A673 (cell line): ENCODE measurements around the gene SMKR1. TPM values are rescaled to one million over a fixed set of nuclear protein-coding genes. Genes with fewer than 3 reads are reported as not detected.
A peak's percentile ranks its signal among the peaks of the same experiment; 100 is the strongest.

Experiments used
- BruUV-seq: library from RNA; stranded (reverse); fragments of 400-500 nt; replicated peaks from 2 replicates; lab custom pipeline; 2021; lab: Mats Ljungman, UMichigan
- CTCF ChIA-PET: fragments of 300-600 bp; sonication (Branson Sonifier 250); formaldehyde crosslinking; loops from one replicate; lab custom pipeline; 2022; ENCODE audit warnings: antibody characterized with exemption; lab: Charles Lee
- POLR2A ChIA-PET: fragments of 300-600 bp; sonication (Branson Sonifier 250); formaldehyde crosslinking; loops from one replicate; lab custom pipeline; 2022; ENCODE audit warnings: antibody characterized with exemption; ENCODE audit not compliant: low non-redundant PET; lab: Charles Lee
- DNase-seq: peaks from one replicate; pipeline ENCODE4 v3.0.0-alpha.2; 2015; ENCODE audit warnings: low spot score
- H3K27ac ChIP-seq: fragments of 200-600 bp; sonication (generic); 2 replicates; pipeline ENCODE4 v1.5.1; 2016; ENCODE audit warnings: mixed run types, low read depth, mild to moderate bottlenecking, mixed read lengths, antibody characterized with exemption, low read length; ENCODE audit not compliant: poor library complexity, severe bottlenecking
- H3K27me3 ChIP-seq: fragments of 200-600 bp; sonication (generic); replicated peaks from 2 replicates; pipeline ENCODE4 v1.6.1; 2017; ENCODE audit warnings: mixed run types, low read depth, mild to moderate bottlenecking, mixed read lengths, antibody characterized with exemption, low read length; ENCODE audit not compliant: insufficient read depth, poor library complexity
- H3K36me3 ChIP-seq: fragments of 200-600 bp; sonication (generic); 2 replicates; pipeline ENCODE4 v1.6.1; 2016; ENCODE audit warnings: mixed run types, mild to moderate bottlenecking, mixed read lengths, antibody characterized with exemption, low read length; ENCODE audit not compliant: insufficient read depth, poor library complexity, severe bottlenecking
- H3K4me1 ChIP-seq: fragments of 200-600 bp; sonication (generic); 2 replicates; pipeline ENCODE4 v1.6.1; 2017; ENCODE audit warnings: mixed run types, mild to moderate bottlenecking, mixed read lengths, antibody characterized with exemption, low read length; ENCODE audit not compliant: insufficient read depth, poor library complexity, severe bottlenecking
- H3K4me3 ChIP-seq: fragments of 200-600 bp; sonication (generic); 2 replicates; pipeline ENCODE4 v1.5.1; 2016; ENCODE audit warnings: low read depth, mixed run types, mild to moderate bottlenecking, mixed read lengths, low read length; ENCODE audit not compliant: poor library complexity, severe bottlenecking
- H3K9me3 ChIP-seq: fragments of 200-600 bp; sonication (generic); 2 replicates; pipeline ENCODE4 v1.6.1; 2016; ENCODE audit warnings: mixed run types, low read depth, mild to moderate bottlenecking, mixed read lengths, antibody characterized with exemption, low read length; ENCODE audit not compliant: poor library complexity, severe bottlenecking
- CTCF ChIP-seq: fragments of 300-800, 200-600 bp; sonication (generic); conservative IDR thresholded peaks from 2 replicates; pipeline ENCODE4 v1.5.1; 2017; ENCODE audit warnings: low read depth, mild to moderate bottlenecking, antibody characterized with exemption, low read length, moderate library complexity, mixed read lengths
- EZH2 ChIP-seq: fragments of 200-600 bp; sonication (generic); IDR thresholded peaks from 2 replicates; pipeline ENCODE4 v1.6.1; 2017; ENCODE audit warnings: borderline replicate concordance, low read depth, mild to moderate bottlenecking, mixed read lengths, antibody characterized with exemption, low read length; ENCODE audit not compliant: poor library complexity, severe bottlenecking
- intact Hi-C: fragments of 100-400 bp; cut with micrococcal nuclease; formaldehyde crosslinking; loops from one replicate; pipeline ENCODE4 v1.10.0; 2022; ENCODE audit not compliant: unreplicated experiment
- total RNA-seq: library from RNA; stranded (reverse); gene quantifications from 2 replicates; pipeline ENCODE4 v1.2.3, GENCODE V29; 2021

SMKR1 gene
- total RNA-seq, 1 experiment from 2014 or later: 1.5 TPM

GRCh38 chr7:129553899-129554461 is 51.6 kb downstream of the SMKR1 start:
- intact Hi-C loops: no loop called here
- no TSS peak for BruUV-seq
- no peaks in the 10 kb centered on the region for H3K9me3 ChIP-seq
- POLR2A ChIA-PET: interaction anchor here (0.6 kb wide), 2 partner anchors 102 to 339 kb away, joined by 3 to 4 read pairs; no protein-coding TSS in a partner anchor
- peak; percentile 81 for DNase-seq
- CTCF ChIA-PET: no interaction called here
- H3K27ac ChIP-seq: no peak overlapping the region
- H3K4me1 ChIP-seq: no peaks in the 10 kb centered on the region
- no peaks in the 10 kb centered on the region for H3K27me3 ChIP-seq
- H3K36me3 ChIP-seq: no peaks in the 10 kb centered on the region
- peak overlapping the region; percentile 14 for H3K4me3 ChIP-seq
- TF ChIP-seq EZH2: no peak
- TF ChIP-seq CTCF: no peak

- intact Hi-C loops: no loop called here
- Histone ChIP-seq H3K36me3 (no peaks in the 10 kb centered on the region), H3K4me3 (no peak overlapping the region), H3K9me3 (no peaks in the 10 kb centered on the region), H3K27ac (no peak overlapping the region), H3K27me3 (no peaks in the 10 kb centered on the region), H3K4me1 (no peaks in the 10 kb centered on the region)
- BruUV-seq: no TSS peak
- DNase-seq: no peak
- TF ChIP-seq EZH2: no peak
- no peak for TF ChIP-seq CTCF
- ChIA-PET POLR2A (no interaction called here), CTCF (no interaction called here)
Measured at GRCh38 chr7:129556607-129557133, 54.3 kb downstream of the SMKR1 start.

- BruUV-seq: no TSS peak
- POLR2A ChIA-PET: no interaction called here
- TF ChIP-seq CTCF: no peak
- no peak for TF ChIP-seq EZH2
- no peaks in the 10 kb centered on the region for H3K9me3 ChIP-seq
- intact Hi-C loops: no loop called here
- DNase-seq: no peak
- no peaks in the 10 kb centered on the region for H3K27me3 ChIP-seq
- no peak overlapping the region for H3K27ac ChIP-seq
- no peaks in the 10 kb centered on the region for H3K4me1 ChIP-seq
- CTCF ChIA-PET: no interaction called here
- no peak overlapping the region for H3K4me3 ChIP-seq
- no peaks in the 10 kb centered on the region for H3K36me3 ChIP-seq
Measured at GRCh38 chr7:129557686-129558481, 55.6 kb downstream of the SMKR1 start.
